GM23338 (cell line): ENCODE results near the gene KRT38. TPM values are rescaled to one million over a fixed set of nuclear protein-coding genes. Genes with fewer than 3 reads are reported as not detected.

ENCODE experiments used
- ATAC-seq: fragments of 200-7000 bp; cut with Tn5 transposase; 3 replicates; pipeline ENCODE4 v1.9.1; 2020
- DNase-seq: peaks from one replicate; pipeline ENCODE4 v3.0.0-alpha.2; 2015; ENCODE audit warnings: low spot score
- H2AFZ ChIP-seq: fragments of 200-600 bp; sonication (generic); 2 replicates; pipeline ENCODE4 v1.8.0; 2016; ENCODE audit warnings: antibody characterized with exemption, mild to moderate bottlenecking, moderate library complexity
- H3F3A ChIP-seq: fragments of 200-600 bp; sonication (generic); replicated peaks from 2 replicates; pipeline ENCODE4 v1.8.0; 2017; ENCODE audit warnings: antibody characterized with exemption, mixed run types, low read depth
- H3K27ac ChIP-seq: fragments of 200-600 bp; sonication (generic); 2 replicates; pipeline ENCODE4 v1.6.1; 2016; ENCODE audit warnings: low read depth
- H3K27me3 ChIP-seq: fragments of 200-600 bp; sonication (generic); 2 replicates; pipeline ENCODE4 v1.8.0; 2016; ENCODE audit warnings: mild to moderate bottlenecking, mixed run types, moderate library complexity; ENCODE audit not compliant: insufficient read depth
- H3K36me3 ChIP-seq: fragments of 200-600 bp; sonication (generic); 2 replicates; pipeline ENCODE4 v1.8.0; 2016; ENCODE audit warnings: mild to moderate bottlenecking; ENCODE audit not compliant: insufficient read depth
- H3K4me1 ChIP-seq: fragments of 200-600 bp; sonication (generic); 2 replicates; pipeline ENCODE4 v1.8.0; 2016; ENCODE audit warnings: mild to moderate bottlenecking, moderate library complexity; ENCODE audit not compliant: insufficient read depth
- H3K4me2 ChIP-seq: fragments of 200-600 bp; sonication (generic); 2 replicates; pipeline ENCODE4 v1.7.1; 2017; ENCODE audit warnings: mixed run types
- H3K4me3 ChIP-seq: fragments of 200-600 bp; sonication (generic); 2 replicates; pipeline ENCODE4 v1.6.1; 2016; ENCODE audit warnings: mixed run types
- H3K79me2 ChIP-seq: fragments of 200-600 bp; sonication (generic); replicated peaks from 2 replicates; pipeline ENCODE4 v1.8.0; 2017; ENCODE audit warnings: mild to moderate bottlenecking; ENCODE audit not compliant: insufficient read depth
- H3K9me2 ChIP-seq: fragments of 200-600 bp; sonication (generic); 2 replicates; pipeline ENCODE4 v1.8.0; 2017; ENCODE audit not compliant: insufficient read depth
- H4K20me1 ChIP-seq: fragments of 200-600 bp; sonication (generic); replicated peaks from 2 replicates; pipeline ENCODE4 v1.8.0; 2017; ENCODE audit warnings: mild to moderate bottlenecking; ENCODE audit not compliant: insufficient read depth
- H3K27ac Mint-ChIP-seq: 2 replicates; pipeline ENCODE4 v1.8.0; 2020; ENCODE audit warnings: inconsistent platforms, mild to moderate bottlenecking, moderate library complexity, mixed read lengths
- H3K27me3 Mint-ChIP-seq: 3 replicates; pipeline ENCODE4 v1.8.0; 2022; ENCODE audit warnings: low read depth, mild to moderate bottlenecking, moderate library complexity, mixed read lengths, inconsistent platforms; ENCODE audit not compliant: insufficient read depth, poor library complexity
- H3K36me3 Mint-ChIP-seq: 3 replicates; pipeline ENCODE4 v1.8.0; 2021; ENCODE audit warnings: low read depth, mild to moderate bottlenecking, inconsistent platforms, moderate library complexity, mixed read lengths
- H3K4me1 Mint-ChIP-seq: 3 replicates; pipeline ENCODE4 v1.8.0; 2020; ENCODE audit warnings: mild to moderate bottlenecking, inconsistent platforms, mixed read lengths
- H3K4me3 Mint-ChIP-seq: 3 replicates; pipeline ENCODE4 v1.8.0; 2021; ENCODE audit warnings: moderate library complexity, mild to moderate bottlenecking, inconsistent platforms, mixed read lengths
- H3K9me3 Mint-ChIP-seq: 3 replicates; pipeline ENCODE4 v1.8.0; 2020; ENCODE audit warnings: moderate library complexity, mild to moderate bottlenecking, inconsistent platforms, mixed read lengths
- EZH2phosphoT487 ChIP-seq: fragments of 200-600 bp; sonication (generic); IDR thresholded peaks from one replicate; pipeline ENCODE4 v1.8.1; 2018; ENCODE audit warnings: antibody characterized with exemption; ENCODE audit not compliant: unreplicated experiment
- JUNB ChIP-seq: IDR thresholded peaks from one replicate; pipeline ENCODE4 v1.6.1; 2016; ENCODE audit warnings: antibody characterized with exemption; ENCODE audit not compliant: unreplicated experiment
- NANOG ChIP-seq: IDR thresholded peaks from 2 replicates; pipeline ENCODE4 v1.6.1; 2016; ENCODE audit warnings: antibody characterized with exemption, borderline replicate concordance
- REST ChIP-seq: IDR thresholded peaks from one replicate; pipeline ENCODE4 v1.6.1; 2018; ENCODE audit warnings: antibody characterized with exemption; ENCODE audit not compliant: unreplicated experiment
- ZNF331 ChIP-seq: fragments of 250-450 bp; sonication (Bioruptor Pico); IDR thresholded peaks from 2 replicates; pipeline ENCODE4 v1.5.0; 2020; ENCODE audit warnings: low read depth, mild to moderate bottlenecking, moderate library complexity
- polyA plus RNA-seq: library from polyadenylated mRNA; unstranded; fragments of >200 nt; fragmentation: Nextera tagmentation; extraction: Ambion mirVana; gene quantifications from 2 replicates; pipeline ENCODE4 v1.2.1, GENCODE V29; 2016
- total RNA-seq: library from RNA; depleted of rRNA; stranded (reverse); fragments of >200 nt; shearing (Covaris generic); gene quantifications from 2 replicates; pipeline ENCODE4 v1.2.3, GENCODE V29; 2014
- TF ChIP-seq, protein P1 (sequence below): fragments of 250-450 bp; sonication (Bioruptor Pico); IDR thresholded peaks from 2 replicates; pipeline ENCODE4 v1.5.0; 2020; ENCODE audit warnings: mild to moderate bottlenecking, moderate library complexity

The KRT38 gene
- total and polyA plus RNA-seq, 2 experiments from 2014 or later, result not detected

DNA sequence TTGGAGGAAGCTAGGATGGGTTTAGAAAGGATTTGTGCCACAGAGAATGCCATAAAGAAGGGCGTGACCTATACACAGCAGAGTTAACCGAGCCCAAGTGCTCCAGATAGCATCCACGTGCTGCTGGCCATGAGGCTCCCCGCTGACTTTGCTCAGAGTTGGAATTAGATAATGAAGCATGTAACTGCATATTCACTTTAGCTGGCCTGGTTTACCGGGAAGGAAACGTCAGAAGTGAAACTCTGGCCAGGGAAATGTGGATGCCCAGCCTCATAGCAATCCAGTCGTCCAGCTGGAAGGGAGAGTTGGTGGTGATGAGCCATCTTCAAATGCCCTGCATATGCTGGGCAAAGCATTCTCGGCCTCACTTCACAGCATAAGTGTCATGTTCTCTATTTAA, 34.1 kb upstream of the KRT38 start:
- H3K27ac ChIP-seq, result no peak overlapping the region

More for the DNA sequence above, 34.1 kb upstream of the KRT38 start:
- H3K79me2 ChIP-seq, result no peaks in the 10 kb centered on the region
- TF ChIP-seq ZNF331 (CRISPR knock-in tag) (no peak), NANOG (no peak), JUNB (no peak), REST (no peak), EZH2phosphoT487 (no peak)
- TF ChIP-seq, protein P1, sequence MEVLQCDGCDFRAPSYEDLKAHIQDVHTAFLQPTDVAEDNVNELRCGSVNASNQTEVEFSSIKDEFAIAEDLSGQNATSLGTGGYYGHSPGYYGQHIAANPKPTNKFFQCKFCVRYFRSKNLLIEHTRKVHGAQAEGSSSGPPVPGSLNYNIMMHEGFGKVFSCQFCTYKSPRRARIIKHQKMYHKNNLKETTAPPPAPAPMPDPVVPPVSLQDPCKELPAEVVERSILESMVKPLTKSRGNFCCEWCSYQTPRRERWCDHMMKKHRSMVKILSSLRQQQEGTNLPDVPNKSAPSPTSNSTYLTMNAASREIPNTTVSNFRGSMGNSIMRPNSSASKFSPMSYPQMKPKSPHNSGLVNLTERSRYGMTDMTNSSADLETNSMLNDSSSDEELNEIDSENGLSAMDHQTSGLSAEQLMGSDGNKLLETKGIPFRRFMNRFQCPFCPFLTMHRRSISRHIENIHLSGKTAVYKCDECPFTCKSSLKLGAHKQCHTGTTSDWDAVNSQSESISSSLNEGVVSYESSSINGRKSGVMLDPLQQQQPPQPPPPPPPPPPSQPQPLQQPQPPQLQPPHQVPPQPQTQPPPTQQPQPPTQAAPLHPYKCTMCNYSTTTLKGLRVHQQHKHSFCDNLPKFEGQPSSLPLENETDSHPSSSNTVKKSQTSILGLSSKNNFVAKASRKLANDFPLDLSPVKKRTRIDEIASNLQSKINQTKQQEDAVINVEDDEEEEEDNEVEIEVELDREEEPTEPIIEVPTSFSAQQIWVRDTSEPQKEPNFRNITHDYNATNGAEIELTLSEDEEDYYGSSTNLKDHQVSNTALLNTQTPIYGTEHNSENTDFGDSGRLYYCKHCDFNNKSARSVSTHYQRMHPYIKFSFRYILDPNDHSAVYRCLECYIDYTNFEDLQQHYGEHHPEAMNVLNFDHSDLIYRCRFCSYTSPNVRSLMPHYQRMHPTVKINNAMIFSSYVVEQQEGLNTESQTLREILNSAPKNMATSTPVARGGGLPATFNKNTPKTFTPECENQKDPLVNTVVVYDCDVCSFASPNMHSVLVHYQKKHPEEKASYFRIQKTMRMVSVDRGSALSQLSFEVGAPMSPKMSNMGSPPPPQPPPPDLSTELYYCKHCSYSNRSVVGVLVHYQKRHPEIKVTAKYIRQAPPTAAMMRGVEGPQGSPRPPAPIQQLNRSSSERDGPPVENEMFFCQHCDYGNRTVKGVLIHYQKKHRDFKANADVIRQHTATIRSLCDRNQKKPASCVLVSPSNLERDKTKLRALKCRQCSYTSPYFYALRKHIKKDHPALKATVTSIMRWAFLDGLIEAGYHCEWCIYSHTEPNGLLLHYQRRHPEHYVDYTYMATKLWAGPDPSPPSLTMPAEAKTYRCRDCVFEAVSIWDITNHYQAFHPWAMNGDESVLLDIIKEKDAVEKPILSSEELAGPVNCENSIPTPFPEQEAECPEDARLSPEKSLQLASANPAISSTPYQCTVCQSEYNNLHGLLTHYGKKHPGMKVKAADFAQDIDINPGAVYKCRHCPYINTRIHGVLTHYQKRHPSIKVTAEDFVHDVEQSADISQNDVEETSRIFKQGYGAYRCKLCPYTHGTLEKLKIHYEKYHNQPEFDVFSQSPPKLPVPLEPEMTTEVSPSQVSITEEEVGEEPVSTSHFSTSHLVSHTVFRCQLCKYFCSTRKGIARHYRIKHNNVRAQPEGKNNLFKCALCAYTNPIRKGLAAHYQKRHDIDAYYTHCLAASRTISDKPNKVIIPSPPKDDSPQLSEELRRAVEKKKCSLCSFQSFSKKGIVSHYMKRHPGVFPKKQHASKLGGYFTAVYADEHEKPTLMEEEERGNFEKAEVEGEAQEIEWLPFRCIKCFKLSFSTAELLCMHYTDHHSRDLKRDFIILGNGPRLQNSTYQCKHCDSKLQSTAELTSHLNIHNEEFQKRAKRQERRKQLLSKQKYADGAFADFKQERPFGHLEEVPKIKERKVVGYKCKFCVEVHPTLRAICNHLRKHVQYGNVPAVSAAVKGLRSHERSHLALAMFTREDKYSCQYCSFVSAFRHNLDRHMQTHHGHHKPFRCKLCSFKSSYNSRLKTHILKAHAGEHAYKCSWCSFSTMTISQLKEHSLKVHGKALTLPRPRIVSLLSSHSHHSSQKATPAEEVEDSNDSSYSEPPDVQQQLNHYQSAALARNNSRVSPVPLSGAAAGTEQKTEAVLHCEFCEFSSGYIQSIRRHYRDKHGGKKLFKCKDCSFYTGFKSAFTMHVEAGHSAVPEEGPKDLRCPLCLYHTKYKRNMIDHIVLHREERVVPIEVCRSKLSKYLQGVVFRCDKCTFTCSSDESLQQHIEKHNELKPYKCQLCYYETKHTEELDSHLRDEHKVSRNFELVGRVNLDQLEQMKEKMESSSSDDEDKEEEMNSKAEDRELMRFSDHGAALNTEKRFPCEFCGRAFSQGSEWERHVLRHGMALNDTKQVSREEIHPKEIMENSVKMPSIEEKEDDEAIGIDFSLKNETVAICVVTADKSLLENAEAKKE (CRISPR knock-in tag), result no peak
- DNase-seq (no peak), ATAC-seq (no peak)
- H3F3A ChIP-seq, result no peaks in the 10 kb centered on the region
- H3K4me3 ChIP-seq, result no peak overlapping the region
- H3K4me1 Mint-ChIP-seq, result no peaks in the 10 kb centered on the region
- H3K27ac Mint-ChIP-seq, result no peak overlapping the region
- H3K9me3 Mint-ChIP-seq, result peaks cover 9% of the 10 kb centered on the region; the same call in 1 of the 3 replicates
- H3K27me3 ChIP-seq, result no peaks in the 10 kb centered on the region
- H2AFZ ChIP-seq, result no peak overlapping the region
- no peaks in the 10 kb centered on the region for H3K36me3 Mint-ChIP-seq
- H3K4me3 Mint-ChIP-seq, result no peak overlapping the region
- no peaks in the 10 kb centered on the region for H4K20me1 ChIP-seq
- H3K36me3 ChIP-seq, result no peaks in the 10 kb centered on the region
- H3K27me3 Mint-ChIP-seq, result peaks cover 2% of the 10 kb centered on the region
- no peaks in the 10 kb centered on the region; the same call in 1 of the 2 replicates for H3K9me2 ChIP-seq
- no peak overlapping the region for H3K4me2 ChIP-seq
- H3K4me1 ChIP-seq, result no peaks in the 10 kb centered on the region
